ENCODE data around the gene PAK6. TPM values are rescaled to one million over a fixed set of nuclear protein-coding genes. Genes with fewer than 3 reads are reported as not detected.

PAK6 gene
- total RNA-seq, 1 experiment from 2014 or later = 0.84 TPM

GRCh38 chr15:40290545-40290917 lies 51.7 kb downstream of the PAK6 start:
- no peak overlapping the region for H3K4me3 ChIP-seq (ENCODE audit: low read depth, low read length, poor library complexity, severe bottlenecking)
- CTCF ChIA-PET = interaction anchor here (1.2 to 2.7 kb wide), 2 partner anchors 12 to 16 kb away, joined by 9 to 10 read pairs; no protein-coding TSS in a partner anchor
- POLR2A ChIA-PET (ENCODE audit: low non-redundant PET) = no interaction called here

GRCh38 chr15:40290918-40291574 lies 52.2 kb downstream of the PAK6 start:
- Histone ChIP-seq H3K27me3 (replicated peaks; ENCODE audit: insufficient read depth, low read depth, low read length, poor library complexity) (no peaks in the 10 kb centered on the region), H3K9me3 (ENCODE audit: low read depth, low read length, poor library complexity, severe bottlenecking) (no peaks in the 10 kb centered on the region), H3K36me3 (ENCODE audit: insufficient read depth, low read length, poor library complexity, severe bottlenecking) (no peaks in the 10 kb centered on the region), H3K4me3 (ENCODE audit: low read depth, low read length, poor library complexity, severe bottlenecking) (peak overlapping the region; percentile 41), H3K27ac (ENCODE audit: low read depth, low read length, poor library complexity, severe bottlenecking) (no peak overlapping the region), H3K4me1 (ENCODE audit: insufficient read depth, low read length, poor library complexity, severe bottlenecking) (peaks cover 21% of the 10 kb centered on the region)
- no TSS peak for BruUV-seq (replicated peaks)
- no peak for TF ChIP-seq EZH2 (IDR thresholded peaks at IDR 0.05; ENCODE audit: borderline replicate concordance, low read depth, low read length, poor library complexity, severe bottlenecking)
- no peak for TF ChIP-seq CTCF (conservative IDR thresholded peaks at IDR 0.05; ENCODE audit: low read depth, low read length)
- intact Hi-C loops (cut with micrococcal nuclease; ENCODE audit: unreplicated experiment) = no loop called here
- ChIA-PET POLR2A (ENCODE audit: low non-redundant PET) (no interaction called here), CTCF (interaction anchor here (0.7 to 2.7 kb wide), 3 partner anchors 12 to 19 kb away, joined by 4 to 10 read pairs (median 9); no protein-coding TSS in a partner anchor)
- peak; percentile 73 for DNase-seq (ENCODE audit: low spot score)

More at GRCh38 chr15:40290545-40290917, 51.7 kb downstream of the PAK6 start:
- Histone ChIP-seq H3K27ac (ENCODE audit: low read depth, low read length, poor library complexity, severe bottlenecking) (no peak overlapping the region), H3K4me1 (ENCODE audit: insufficient read depth, low read length, poor library complexity, severe bottlenecking) (peaks cover 26% of the 10 kb centered on the region), H3K36me3 (ENCODE audit: insufficient read depth, low read length, poor library complexity, severe bottlenecking) (no peaks in the 10 kb centered on the region), H3K27me3 (replicated peaks; ENCODE audit: insufficient read depth, low read depth, low read length, poor library complexity) (no peaks in the 10 kb centered on the region), H3K9me3 (ENCODE audit: low read depth, low read length, poor library complexity, severe bottlenecking) (no peaks in the 10 kb centered on the region)
- intact Hi-C loops (cut with micrococcal nuclease; ENCODE audit: unreplicated experiment) = no loop called here
- BruUV-seq (replicated peaks) = no TSS peak
- TF ChIP-seq EZH2 (IDR thresholded peaks at IDR 0.05; ENCODE audit: borderline replicate concordance, low read depth, low read length, poor library complexity, severe bottlenecking) = no peak
- no peak for TF ChIP-seq CTCF (conservative IDR thresholded peaks at IDR 0.05; ENCODE audit: low read depth, low read length)
- DNase-seq (ENCODE audit: low spot score) = no peak

GRCh38 chr15:40292246-40292645 lies 53.4 kb downstream of the PAK6 start:
- CTCF ChIA-PET = interaction anchor here (2.7 kb wide), 1 partner anchor 18 kb away, joined by 10 read pairs; no protein-coding TSS in a partner anchor
- no peaks in the 10 kb centered on the region for H3K27me3 ChIP-seq (replicated peaks; ENCODE audit: insufficient read depth, low read depth, low read length, poor library complexity)
- intact Hi-C loops (cut with micrococcal nuclease; ENCODE audit: unreplicated experiment) = no loop called here
- no peaks in the 10 kb centered on the region for H3K36me3 ChIP-seq (ENCODE audit: insufficient read depth, low read length, poor library complexity, severe bottlenecking)
- peaks cover 15% of the 10 kb centered on the region for H3K4me1 ChIP-seq (ENCODE audit: insufficient read depth, low read length, poor library complexity, severe bottlenecking)
- no peak for DNase-seq (ENCODE audit: low spot score)
- no peaks in the 10 kb centered on the region for H3K9me3 ChIP-seq (ENCODE audit: low read depth, low read length, poor library complexity, severe bottlenecking)
- TF ChIP-seq CTCF (conservative IDR thresholded peaks at IDR 0.05; ENCODE audit: low read depth, low read length) (no peak), EZH2 (IDR thresholded peaks at IDR 0.05; ENCODE audit: borderline replicate concordance, low read depth, low read length, poor library complexity, severe bottlenecking) (no peak)
- BruUV-seq (replicated peaks) = no TSS peak
- H3K27ac ChIP-seq (ENCODE audit: low read depth, low read length, poor library complexity, severe bottlenecking) = no peak overlapping the region
- POLR2A ChIA-PET (ENCODE audit: low non-redundant PET) = no interaction called here
- no peak overlapping the region for H3K4me3 ChIP-seq (ENCODE audit: low read depth, low read length, poor library complexity, severe bottlenecking)
